Stimulated activated effector memory CD8-positive, alpha-beta T cell treated with anti-CD3 and anti-CD28 coated beads, Interleukin-12 subunit alpha, Interleukin-12 subunit beta, amount 100 ng/mL, for 72 hours (primary cell): ENCODE measurements around the gene HAUS3.
"Not testable (repeated sequence)": the region's sequence is repeated elsewhere in the genome, so short reads cannot be mapped to it uniquely, and the experiment has no call there.

Source experiments
- ATAC-seq: fragments of 150-1000 bp; cut with Tn5 transposase; 2 replicates; pipeline ENCODE4 v1.10.0; 2021
- DNase-seq, 2 donors: peaks; one replicate each; pipeline ENCODE4 v3.0.0; 2021 to 2022; ENCODE audit warnings: low spot score in 2 of 2
- H3K27ac Mint-ChIP-seq: one replicate; pipeline ENCODE4 v1.8.0; 2022; ENCODE audit warnings: mild to moderate bottlenecking, mixed read lengths
- H3K36me3 Mint-ChIP-seq: one replicate; pipeline ENCODE4 v1.8.0; 2022; ENCODE audit warnings: mild to moderate bottlenecking, mixed read lengths
- H3K4me1 Mint-ChIP-seq: one replicate; pipeline ENCODE4 v1.8.0; 2022; ENCODE audit warnings: mixed read lengths
- H3K4me3 Mint-ChIP-seq: one replicate; pipeline ENCODE4 v1.8.0; 2022; ENCODE audit warnings: mild to moderate bottlenecking, mixed read lengths
- H3K9me3 Mint-ChIP-seq: one replicate; pipeline ENCODE4 v1.8.0; 2022; ENCODE audit warnings: mixed read lengths

Gene HAUS3

GRCh38 chr4:2236944-2237666 is 4.8 kb downstream of the HAUS3 start:
- ATAC-seq (no peak), DNase-seq (no peak)
- Mint-ChIP-seq H3K36me3 (peaks cover 96% of the 10 kb centered on the region), H3K27ac (peak overlapping the region; percentile 69), H3K4me3 (peak overlapping the region; percentile 22), H3K9me3 (no peaks in the 10 kb centered on the region), H3K4me1 (peaks cover 56% of the 10 kb centered on the region)

GRCh38 chr4:2231082-2231481 is 10.8 kb downstream of the HAUS3 start:
- Mint-ChIP-seq H3K27ac (no peak overlapping the region), H3K4me1 (peaks cover 23% of the 10 kb centered on the region), H3K4me3 (no peak overlapping the region), H3K36me3 (peaks cover 77% of the 10 kb centered on the region), H3K9me3 (no peaks in the 10 kb centered on the region)
- ATAC-seq (no peak), DNase-seq (no peak)

- no peaks in the 10 kb centered on the region for H3K9me3 Mint-ChIP-seq
- H3K4me1 Mint-ChIP-seq = peaks cover 5% of the 10 kb centered on the region
- peaks cover 39% of the 10 kb centered on the region for H3K36me3 Mint-ChIP-seq
- DNase-seq (no peak), ATAC-seq (no peak)
- no peak overlapping the region for H3K4me3 Mint-ChIP-seq
- H3K27ac Mint-ChIP-seq = no peak overlapping the region
Observed at GRCh38 chr4:2226261-2226660, 15.7 kb downstream of the HAUS3 start.

- ATAC-seq (no peak), DNase-seq (no peak)
- H3K4me3 Mint-ChIP-seq = no peak overlapping the region
- peaks cover 17% of the 10 kb centered on the region for H3K36me3 Mint-ChIP-seq
- H3K9me3 Mint-ChIP-seq = no peaks in the 10 kb centered on the region
- H3K27ac Mint-ChIP-seq = no peak overlapping the region
- H3K4me1 Mint-ChIP-seq = peaks cover 10% of the 10 kb centered on the region
Observed at GRCh38 chr4:2222838-2223237, 19.1 kb downstream of the HAUS3 start.

- peaks cover 14% of the 10 kb centered on the region for H3K36me3 Mint-ChIP-seq
- not testable (repeated sequence) for H3K27ac Mint-ChIP-seq, ATAC-seq, DNase-seq, H3K4me1 Mint-ChIP-seq, H3K9me3 Mint-ChIP-seq, H3K4me3 Mint-ChIP-seq
Observed at GRCh38 chr4:2221378-2221777, 20.5 kb downstream of the HAUS3 start.

GRCh38 chr4:2220016-2220630 is 21.8 kb downstream of the HAUS3 start:
- DNase-seq (peak; percentile 70 to 87), ATAC-seq (peak; percentile 87)
- Mint-ChIP-seq H3K36me3 (peaks cover 1% of the 10 kb centered on the region), H3K4me1 (peaks cover 10% of the 10 kb centered on the region), H3K27ac (no peak overlapping the region), H3K4me3 (no peak overlapping the region), H3K9me3 (no peaks in the 10 kb centered on the region)

GRCh38 chr4:2219233-2219760 is 22.6 kb downstream of the HAUS3 start:
- Mint-ChIP-seq H3K4me3 (no peak overlapping the region), H3K9me3 (no peaks in the 10 kb centered on the region), H3K27ac (no peak overlapping the region), H3K36me3 (no peaks in the 10 kb centered on the region), H3K4me1 (peaks cover 10% of the 10 kb centered on the region)
- DNase-seq = no peak
- ATAC-seq = no peak

GRCh38 chr4:2218436-2218835 is 23.5 kb downstream of the HAUS3 start:
- no peak overlapping the region for H3K27ac Mint-ChIP-seq
- no peak for DNase-seq

GRCh38 chr4:2217726-2218125 is 24.2 kb downstream of the HAUS3 start:
- Mint-ChIP-seq H3K9me3 (no peaks in the 10 kb centered on the region), H3K4me1 (peaks cover 10% of the 10 kb centered on the region), H3K36me3 (no peaks in the 10 kb centered on the region), H3K27ac (no peak overlapping the region), H3K4me3 (no peak overlapping the region)
- ATAC-seq = no peak
- no peak for DNase-seq

More at GRCh38 chr4:2218436-2218835, 23.5 kb downstream of the HAUS3 start:
- H3K9me3 Mint-ChIP-seq = no peaks in the 10 kb centered on the region
- H3K4me1 Mint-ChIP-seq = peaks cover 10% of the 10 kb centered on the region
- no peak for ATAC-seq
- no peak overlapping the region for H3K4me3 Mint-ChIP-seq
- no peaks in the 10 kb centered on the region for H3K36me3 Mint-ChIP-seq

GRCh38 chr4:2212831-2213230 is 29.1 kb downstream of the HAUS3 start:
- H3K9me3 Mint-ChIP-seq = no peaks in the 10 kb centered on the region

GRCh38 chr4:2202789-2203188 is 39.1 kb downstream of the HAUS3 start:
- not testable (repeated sequence) for ATAC-seq, H3K9me3 Mint-ChIP-seq, H3K36me3 Mint-ChIP-seq, H3K4me1 Mint-ChIP-seq, H3K27ac Mint-ChIP-seq, DNase-seq, H3K4me3 Mint-ChIP-seq

More at GRCh38 chr4:2212831-2213230, 29.1 kb downstream of the HAUS3 start:
- Mint-ChIP-seq H3K36me3 (no peaks in the 10 kb centered on the region), H3K4me3 (no peak overlapping the region), H3K27ac (no peak overlapping the region), H3K4me1 (no peaks in the 10 kb centered on the region)
- DNase-seq (no peak), ATAC-seq (no peak)

- no peak for DNase-seq
- no peak overlapping the region for H3K27ac Mint-ChIP-seq
- H3K9me3 Mint-ChIP-seq = no peaks in the 10 kb centered on the region
- H3K36me3 Mint-ChIP-seq = no peaks in the 10 kb centered on the region
- H3K4me1 Mint-ChIP-seq = no peaks in the 10 kb centered on the region
- ATAC-seq = no peak
- H3K4me3 Mint-ChIP-seq = no peak overlapping the region
Observed at GRCh38 chr4:2194496-2194895, 47.4 kb downstream of the HAUS3 start.

- Mint-ChIP-seq H3K36me3 (no peaks in the 10 kb centered on the region), H3K9me3 (no peaks in the 10 kb centered on the region), H3K4me1 (no peaks in the 10 kb centered on the region), H3K27ac (no peak overlapping the region), H3K4me3 (no peak overlapping the region)
- ATAC-seq (no peak), DNase-seq (no peak)
Observed at GRCh38 chr4:2193326-2193725, 48.6 kb downstream of the HAUS3 start.

- DNase-seq (no peak), ATAC-seq (no peak)
- Mint-ChIP-seq H3K9me3 (peaks cover 10% of the 10 kb centered on the region), H3K36me3 (no peaks in the 10 kb centered on the region), H3K4me3 (no peak overlapping the region), H3K27ac (no peak overlapping the region), H3K4me1 (no peaks in the 10 kb centered on the region)
Observed at GRCh38 chr4:2186865-2187172, 55.1 kb downstream of the HAUS3 start.

- Mint-ChIP-seq H3K36me3 (no peaks in the 10 kb centered on the region), H3K4me3 (no peak overlapping the region), H3K27ac (no peak overlapping the region), H3K9me3 (peaks cover 10% of the 10 kb centered on the region), H3K4me1 (no peaks in the 10 kb centered on the region)
- ATAC-seq = no peak
- no peak for DNase-seq
Observed at GRCh38 chr4:2186133-2186864, 55.6 kb downstream of the HAUS3 start.

GRCh38 chr4:2183394-2183793 is 58.5 kb downstream of the HAUS3 start:
- Mint-ChIP-seq H3K4me1 (no peaks in the 10 kb centered on the region), H3K27ac (no peak overlapping the region), H3K4me3 (no peak overlapping the region), H3K9me3 (peaks cover 10% of the 10 kb centered on the region), H3K36me3 (no peaks in the 10 kb centered on the region)
- no peak for ATAC-seq
- no peak for DNase-seq
